Renal cortical epithelial cell (primary cell): ENCODE measurements around the gene UCN2. TPM values are rescaled to one million over a fixed set of nuclear protein-coding genes. Genes with fewer than 3 reads are reported as not detected.
A peak's percentile ranks its signal among the peaks of the same experiment; 100 is the strongest.

Experiments used
- DNase-seq: peaks from one replicate; pipeline ENCODE4 v3.0.0-alpha.2; 2011; ENCODE audit warnings: low read depth
- total RNA-seq: library from RNA; depleted of rRNA; stranded (reverse); fragments of >200 nt; gene quantifications from 2 replicates; pipeline ENCODE4 v1.2.3, GENCODE V29; 2014

Gene UCN2
- total RNA-seq, 1 donor from 2014 or later, result 11.5 TPM

DNA sequence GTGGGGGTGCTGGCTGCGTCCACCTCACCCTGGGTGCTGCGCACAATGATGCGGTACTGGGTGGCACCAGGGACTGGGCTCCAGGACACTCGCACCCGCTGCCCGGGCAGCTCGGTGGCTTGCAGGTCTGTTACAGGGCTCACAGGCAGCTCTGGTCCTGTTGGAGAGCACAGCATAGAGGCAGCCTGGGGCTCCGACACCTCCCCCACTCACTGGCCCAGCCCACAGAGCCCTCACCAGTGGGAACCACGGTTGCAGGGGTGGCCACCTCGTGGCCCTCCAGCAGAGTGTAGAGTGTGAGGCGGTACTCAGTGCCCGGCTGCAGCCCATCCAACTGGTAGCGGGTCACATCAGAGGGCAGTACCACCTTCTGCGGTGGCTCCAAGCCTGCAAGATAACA lies 27.9 kb upstream of the UCN2 start:
- no peak for DNase-seq

DNA sequence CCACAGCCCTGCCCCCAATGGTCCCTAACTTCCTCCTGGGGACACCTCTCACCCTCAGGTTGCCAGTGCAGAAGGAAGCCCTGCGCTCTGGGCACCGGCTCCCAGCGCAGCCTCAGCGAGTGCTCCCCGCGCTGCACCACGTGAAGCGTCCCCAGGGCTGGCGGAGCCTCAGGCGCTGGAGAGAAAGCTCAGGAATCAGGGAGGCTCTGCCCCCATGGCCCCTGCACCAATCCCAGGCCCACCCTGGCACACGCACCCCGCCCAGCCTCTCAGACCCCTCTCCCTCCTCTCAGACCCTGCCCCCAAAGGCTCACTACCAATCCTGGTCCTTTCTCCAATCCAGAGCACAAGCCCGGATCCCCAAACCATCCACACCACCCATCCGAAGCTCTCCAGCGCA lies 24.6 kb upstream of the UCN2 start:
- DNase-seq, result no peak

DNA sequence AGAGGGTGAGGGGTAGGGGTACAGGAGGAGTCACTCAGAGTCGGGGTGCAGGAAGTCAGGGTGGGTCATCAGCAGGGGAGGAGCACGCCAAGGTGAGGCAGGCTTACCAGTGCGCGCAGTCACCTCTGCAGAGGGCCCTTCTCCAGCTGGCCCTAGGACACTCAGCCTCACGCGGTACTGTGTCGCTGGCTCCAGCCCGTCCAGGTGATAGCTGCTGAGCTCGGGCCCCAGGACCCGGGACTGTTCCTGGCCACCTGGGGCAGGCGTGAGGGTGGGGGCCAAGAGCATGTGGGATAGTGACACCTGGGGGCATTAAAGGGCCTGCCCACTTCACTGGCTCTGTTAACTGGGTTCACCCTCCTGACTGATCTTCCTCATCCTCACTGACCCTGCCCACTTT lies 24.1 kb upstream of the UCN2 start:
- no peak for DNase-seq

DNA sequence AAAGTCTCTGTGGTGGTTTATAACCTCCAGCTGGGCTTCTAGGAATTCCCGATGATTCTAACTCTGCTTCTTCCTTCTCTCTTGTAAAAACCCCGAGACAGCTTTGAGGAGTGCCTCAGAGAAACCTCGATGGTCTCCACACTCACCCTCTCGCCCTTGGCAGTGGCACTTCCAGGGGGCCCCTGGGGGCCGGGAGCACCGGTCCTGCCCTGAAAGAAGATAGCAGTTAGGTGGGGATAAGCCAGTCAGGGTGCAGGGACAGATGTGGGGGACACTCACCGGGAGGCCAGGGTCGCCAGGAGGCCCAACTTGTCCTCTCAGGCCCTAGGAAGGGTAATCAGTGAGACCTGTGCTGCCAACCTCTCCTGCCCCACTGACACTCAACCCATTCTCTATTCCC lies 21.8 kb upstream of the UCN2 start:
- DNase-seq, result no peak

DNA sequence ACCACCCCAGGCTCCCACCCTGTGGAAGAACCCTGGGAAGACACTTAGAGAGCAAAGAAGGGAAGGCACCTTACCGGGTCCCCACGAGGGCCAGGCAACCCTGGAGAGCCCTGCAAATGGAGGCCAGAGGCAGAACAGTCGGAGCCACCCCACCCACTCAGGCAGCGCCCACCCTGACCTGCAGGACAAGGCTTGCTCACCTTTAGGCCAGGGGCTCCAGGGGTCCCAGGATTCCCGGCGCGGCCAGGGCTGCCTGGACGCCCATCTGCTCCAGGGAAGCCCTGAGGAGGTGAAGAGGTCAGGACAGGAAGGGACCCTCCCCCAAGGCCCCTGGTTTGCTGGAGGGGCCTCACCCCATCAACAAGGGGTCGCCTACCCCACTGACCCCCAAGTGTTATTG lies 21.3 kb upstream of the UCN2 start:
- DNase-seq, result no peak

DNA sequence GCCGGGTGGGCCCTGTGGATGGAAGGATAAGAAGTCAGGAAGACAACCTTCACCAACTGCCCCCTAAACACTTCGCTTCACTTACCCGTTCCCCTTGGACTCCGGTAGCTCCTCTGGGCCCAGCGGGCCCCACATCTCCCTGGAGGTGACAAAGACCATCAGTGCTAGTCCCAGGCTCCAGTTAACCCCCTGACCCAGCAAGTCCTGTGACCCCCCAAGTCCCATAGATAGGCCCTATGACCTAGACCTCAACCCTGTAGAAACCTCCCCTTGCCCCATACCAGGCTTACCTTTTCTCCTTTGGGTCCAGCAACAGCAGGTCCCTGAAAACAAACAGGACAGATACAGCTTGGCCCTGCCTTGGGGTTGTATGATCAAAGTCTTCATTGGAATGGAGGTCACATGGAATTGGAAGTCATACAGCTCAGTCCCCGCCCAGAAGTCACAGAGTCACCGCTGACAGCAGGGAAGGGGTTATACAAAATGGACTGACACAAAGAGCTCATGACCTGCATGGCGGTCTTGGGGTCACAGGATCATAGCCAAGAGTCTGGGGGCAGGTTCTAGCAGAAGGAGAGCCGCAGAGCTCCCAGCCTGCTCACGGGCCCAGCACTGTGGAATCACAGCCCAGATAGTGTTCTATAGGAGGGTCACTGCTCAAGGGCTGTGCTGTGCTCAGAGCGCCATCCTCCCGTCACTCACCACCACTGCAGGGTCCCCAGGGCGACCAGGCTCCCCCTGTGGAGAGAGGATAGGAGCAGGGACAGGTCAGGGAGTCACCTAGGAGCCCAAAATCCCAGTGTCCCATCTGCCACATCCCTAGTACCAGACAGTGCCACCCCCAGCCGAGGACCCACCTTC lies 18.3 kb upstream of the UCN2 start:
- no peak for DNase-seq

DNA sequence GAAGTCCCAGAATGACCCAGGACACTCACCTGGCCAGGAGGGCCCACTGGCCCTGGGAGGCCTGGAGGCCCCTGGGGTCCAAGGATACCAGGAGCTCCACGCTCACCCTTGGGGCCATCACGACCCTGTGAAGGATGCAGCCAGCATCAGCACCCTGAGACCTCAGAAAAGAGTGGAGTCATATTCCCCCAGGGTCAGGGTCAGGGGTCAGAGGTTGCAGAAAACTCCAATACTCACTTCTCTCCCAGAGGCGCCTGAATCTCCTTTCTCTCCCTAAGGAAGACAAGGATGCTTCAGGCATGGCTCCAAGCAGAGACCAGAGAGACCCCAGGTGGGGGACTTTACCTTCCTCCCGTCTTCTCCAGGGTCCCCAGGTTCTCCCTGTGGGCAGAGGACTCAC lies 13.1 kb upstream of the UCN2 start:
- DNase-seq, result no peak

DNA sequence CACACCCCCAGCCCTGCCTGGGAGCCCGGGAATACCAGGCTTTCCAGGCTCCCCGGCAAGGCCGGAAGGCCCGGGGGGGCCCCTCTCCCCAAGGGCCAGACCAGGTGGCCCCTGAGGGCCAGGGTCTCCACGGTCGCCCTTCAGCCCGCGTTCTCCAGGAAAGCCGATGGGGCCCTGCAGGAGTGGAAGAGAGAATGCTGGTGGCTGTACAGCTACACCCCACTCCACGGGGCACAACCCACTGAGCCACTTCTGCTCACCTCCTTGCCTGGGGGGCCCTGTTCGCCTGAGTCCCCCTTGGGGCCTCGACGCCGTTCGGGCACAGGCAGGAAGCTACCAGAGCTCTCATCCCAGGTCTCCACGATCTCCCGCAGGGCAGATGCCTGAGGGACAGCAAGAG lies 11.8 kb upstream of the UCN2 start:
- DNase-seq, result no peak

DNA sequence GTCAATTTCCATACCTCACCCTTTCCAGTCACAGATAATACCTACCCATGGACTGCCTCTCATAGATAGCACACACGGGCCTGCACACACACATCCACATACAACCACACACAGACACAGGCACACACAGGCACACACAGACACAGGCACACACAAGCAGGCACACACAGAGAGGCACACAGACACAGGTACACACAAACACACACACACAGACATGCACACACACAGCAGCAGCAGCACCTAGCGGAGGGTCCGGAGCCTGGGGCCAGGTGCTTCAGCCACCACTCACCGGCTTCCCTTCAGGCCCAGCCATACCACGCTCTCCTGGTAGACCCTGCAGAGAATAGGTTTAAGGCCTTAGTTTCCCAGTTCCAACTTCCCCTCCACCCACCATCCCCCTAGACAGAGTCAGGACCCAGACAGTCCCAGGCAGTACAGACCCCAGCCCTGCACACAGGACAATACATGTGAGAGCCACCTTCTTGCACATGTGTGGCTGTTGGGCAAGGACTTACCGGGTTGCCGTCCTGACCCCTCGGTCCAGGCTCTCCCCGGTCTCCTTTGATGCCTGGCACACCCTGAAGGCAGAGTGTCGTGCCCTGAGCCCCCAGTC lies 10.5 kb upstream of the UCN2 start:
- no peak for DNase-seq

DNA sequence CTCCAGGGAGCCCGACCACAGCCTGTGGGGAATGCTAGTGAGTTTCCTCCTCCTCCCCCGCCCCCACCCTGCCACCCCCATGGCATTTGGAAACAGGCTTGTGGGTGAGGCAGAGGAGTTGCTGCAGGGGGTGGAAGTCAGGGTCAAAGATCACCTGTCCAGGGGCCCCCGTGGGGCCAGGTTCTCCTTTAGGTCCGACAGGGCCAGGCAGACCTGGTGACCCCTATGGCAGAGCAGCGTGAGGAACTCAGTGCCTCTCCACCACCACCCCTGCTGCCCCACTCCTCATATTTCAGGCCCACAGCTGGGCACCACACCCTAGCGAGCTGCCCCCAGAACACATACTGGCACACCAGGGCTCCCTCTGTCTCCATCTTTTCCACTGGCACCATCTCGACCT lies 8.9 kb upstream of the UCN2 start:
- no peak for DNase-seq

DNA sequence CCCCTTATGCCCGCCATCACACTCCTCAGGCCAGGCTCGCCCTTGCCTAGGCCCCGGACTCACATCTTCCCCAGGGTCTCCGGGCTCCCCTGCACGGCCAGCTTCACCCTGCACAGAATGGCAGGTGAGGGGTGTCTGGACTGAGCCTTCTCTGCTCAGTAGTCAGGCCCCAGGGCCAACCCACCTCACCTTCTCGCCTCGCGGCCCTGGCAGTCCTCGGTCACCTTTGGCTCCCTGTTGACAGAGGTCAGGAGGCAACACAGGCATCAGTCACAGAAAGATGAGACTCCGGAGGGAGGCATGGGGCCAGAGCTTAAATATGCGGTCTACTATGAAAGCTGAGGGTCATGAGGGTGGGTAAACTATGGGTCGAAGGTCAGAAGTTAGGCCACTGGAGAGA lies 8.4 kb upstream of the UCN2 start:
- no peak for DNase-seq

DNA sequence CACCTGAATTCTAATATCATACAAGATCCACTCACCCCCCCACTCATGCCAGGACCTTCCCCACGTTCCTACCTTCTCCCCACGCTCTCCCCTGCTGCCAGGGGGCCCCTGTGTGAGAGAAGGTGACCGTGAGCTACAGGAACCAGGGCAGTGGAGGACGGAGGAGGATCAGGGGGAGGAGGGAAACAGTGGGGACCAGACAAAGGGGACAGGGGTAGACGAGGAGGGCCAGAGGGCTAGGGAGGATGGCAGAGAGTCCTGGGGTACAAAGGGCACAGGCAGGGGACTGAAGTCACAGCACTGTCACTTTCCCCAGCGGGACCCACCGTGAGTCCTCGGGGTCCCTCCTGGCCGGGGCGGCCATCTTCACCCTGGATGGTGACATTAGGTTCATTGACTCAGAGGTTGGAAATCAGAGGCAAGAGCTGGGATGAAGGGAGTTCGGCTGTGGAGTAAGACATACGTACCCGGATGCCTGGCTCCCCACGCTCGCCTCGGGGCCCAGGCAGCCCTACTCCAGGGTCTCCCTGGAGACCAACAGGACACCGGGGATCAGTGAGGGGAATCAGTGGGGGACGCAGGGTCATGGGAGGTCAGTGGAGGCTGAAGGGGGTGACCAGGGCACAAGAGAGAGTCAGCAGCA lies 6.3 kb upstream of the UCN2 start:
- no peak for DNase-seq

DNA sequence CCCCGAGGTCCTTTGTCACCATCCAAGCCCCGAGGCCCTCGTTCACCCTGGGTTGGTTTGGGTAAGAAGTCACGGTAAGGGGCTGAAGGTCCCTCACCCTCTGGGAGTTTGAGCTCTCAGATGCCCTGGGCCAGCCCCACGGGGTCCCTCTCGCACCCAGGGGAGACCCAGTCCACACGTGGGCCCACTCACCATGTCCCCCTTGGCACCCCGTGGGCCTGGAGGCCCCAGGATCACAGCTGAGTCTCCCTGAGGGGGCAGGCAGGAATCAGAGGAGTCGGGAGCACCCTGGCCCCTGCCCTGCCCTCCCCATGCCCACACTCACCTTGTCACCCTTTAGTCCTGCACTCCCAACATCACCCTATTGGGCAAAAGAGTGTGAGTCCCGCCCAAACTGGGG lies 5.8 kb upstream of the UCN2 start:
- no peak for DNase-seq

DNA sequence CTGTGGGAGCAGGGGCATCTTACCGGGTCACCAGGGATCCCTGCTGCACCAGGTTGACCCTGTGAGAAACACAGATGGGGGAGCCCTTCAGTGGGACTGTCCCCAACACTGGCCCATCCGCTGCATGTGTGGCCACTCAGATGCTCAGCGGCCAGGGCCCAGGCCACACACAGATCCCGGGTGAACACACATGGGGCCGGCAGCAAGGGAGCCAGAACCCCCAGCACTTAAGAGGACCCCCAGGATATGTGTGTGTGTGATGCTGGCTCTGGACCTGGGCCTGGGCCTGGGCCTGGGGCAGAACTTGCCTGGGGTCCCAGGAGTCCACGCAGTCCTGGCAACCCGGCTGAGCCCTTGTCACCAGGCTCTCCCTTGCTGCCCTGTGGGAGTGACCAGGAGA lies 4.9 kb upstream of the UCN2 start:
- no peak for DNase-seq

DNA sequence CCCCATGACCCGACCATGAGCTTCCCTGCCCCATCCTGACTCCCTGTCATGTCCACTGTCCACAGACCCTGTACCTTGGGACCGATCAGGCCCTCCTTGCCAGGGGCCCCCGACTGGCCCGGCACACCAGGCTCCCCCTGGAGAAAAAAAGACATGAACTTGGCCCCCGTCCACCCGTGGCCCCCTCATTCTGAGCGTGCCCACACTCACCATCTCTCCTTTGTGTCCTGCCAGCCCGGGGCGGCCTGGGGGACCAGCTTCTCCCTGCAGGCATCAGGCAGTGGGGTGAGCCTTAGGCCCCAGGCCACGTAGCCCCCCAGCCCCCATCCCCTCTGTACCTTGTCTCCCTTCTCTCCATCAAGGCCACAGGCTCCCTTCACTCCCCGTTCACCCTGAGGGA lies 3.9 kb upstream of the UCN2 start:
- DNase-seq, result no peak

DNA sequence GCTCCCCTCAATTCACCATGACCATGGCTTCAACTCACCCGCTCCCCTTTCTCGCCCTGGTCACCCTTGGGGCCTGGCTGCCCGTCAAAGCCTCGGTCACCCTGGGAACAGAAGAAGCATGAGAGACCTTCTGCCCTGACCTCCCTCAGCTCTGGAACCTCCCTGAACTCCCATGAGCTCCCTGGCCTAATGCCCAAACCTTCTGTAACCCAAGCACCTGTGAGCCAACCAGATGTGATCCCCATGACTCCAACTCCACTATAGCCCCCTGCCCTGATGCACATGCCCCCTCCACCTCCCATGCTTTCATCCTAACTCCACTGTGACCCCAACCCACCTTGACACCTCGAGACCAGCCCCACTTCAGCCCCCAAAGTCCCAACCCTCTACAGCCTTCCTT lies 3.5 kb upstream of the UCN2 start:
- DNase-seq, result no peak

DNA sequence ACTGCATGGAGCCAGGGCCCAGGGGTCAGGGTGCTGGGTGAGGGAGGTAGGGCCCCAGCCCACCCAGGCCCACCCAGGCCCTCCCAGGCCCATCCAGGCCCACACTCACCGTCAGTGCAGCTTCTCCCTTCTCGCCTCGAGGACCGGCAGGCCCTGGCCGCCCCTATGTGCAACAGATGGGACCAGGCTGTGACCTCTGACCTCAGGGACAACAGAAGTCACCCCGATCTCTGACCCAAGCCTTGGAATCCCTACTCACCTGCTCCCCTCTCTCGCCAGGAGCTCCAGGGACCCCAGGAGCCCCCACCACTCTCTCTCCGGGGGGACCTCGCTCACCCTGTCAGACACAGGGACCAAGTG lies 2.8 kb upstream of the UCN2 start:
- DNase-seq, result no peak

DNA sequence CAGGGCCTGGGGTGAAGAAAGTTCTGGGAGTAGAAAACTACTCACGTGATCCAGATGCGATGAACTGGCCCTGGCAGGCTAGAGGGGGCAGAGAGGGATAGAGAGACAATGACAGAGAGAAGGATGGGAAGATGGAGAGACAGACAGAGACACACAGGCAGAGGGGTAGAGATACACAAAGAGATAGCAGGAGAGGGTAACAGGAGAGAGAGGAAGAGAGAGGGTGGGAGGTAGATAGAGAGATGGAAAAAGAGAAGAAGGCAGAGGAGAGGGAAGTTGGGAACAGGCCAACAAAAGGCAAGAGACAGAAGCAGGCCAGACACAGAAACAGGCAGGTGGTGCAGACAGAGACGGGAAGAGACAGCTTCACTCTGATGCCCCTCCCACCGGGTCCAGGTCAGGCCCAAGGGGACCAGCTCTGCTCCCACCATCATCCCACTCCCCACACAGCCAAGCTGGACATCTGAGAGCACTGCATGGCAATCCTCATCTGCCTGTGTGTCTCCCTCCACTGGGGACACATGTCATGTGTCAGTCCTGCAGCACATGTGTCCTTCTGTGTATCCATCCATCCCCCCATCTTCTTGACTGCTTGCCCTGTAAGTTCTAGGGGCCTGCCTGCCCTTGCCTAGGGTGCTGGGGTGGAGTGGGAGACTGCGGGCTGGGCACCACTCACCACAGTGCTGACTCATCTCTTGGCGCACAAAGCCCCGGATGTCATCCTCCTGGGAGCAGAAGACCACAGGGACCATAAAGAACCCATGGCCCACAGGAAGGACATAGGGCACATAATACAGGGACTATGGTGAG lies 2.2 kb upstream of the UCN2 start:
- DNase-seq, result peak; percentile 61

DNA sequence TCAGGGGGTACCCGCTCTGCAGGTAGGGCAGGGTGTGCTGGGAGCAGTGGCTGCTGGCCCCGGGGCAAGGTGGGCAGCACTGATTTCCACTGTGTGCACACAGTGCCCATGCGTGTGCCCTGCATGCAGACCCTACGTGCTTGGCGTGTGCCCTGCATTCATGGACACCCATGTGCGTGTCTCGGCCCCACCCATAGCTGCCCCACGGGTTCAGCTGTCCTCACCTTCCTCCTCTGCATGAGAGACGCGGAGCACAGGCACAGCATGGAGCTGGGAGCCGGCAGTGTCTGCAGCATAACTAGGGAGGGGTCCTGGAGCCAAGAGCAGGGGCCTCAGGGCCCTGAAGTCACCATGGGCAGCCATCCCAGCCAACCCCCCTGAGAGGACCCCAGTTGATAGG lies 1.6 kb upstream of the UCN2 start:
- no peak for DNase-seq

DNA sequence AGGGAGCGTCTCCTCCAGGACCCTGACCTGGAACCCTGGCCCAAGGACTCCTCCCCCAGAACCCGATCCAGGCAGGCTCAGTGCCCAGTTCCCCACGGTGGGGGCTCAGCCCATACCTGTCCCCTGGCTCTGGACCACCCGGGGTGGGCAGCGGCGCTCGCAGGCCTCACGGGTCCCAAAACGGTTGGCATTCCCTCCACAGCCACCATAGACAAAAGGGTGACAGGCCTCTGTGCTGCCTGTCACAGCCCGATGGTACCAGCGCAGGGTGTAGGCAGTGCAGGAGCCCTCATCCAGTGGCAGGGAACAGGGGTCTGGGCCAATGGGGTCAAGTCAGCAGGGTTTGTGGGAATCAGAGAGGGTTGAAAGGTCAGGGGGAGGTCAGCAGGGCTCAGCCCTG lies 1.1 kb upstream of the UCN2 start:
- DNase-seq, result no peak

DNA sequence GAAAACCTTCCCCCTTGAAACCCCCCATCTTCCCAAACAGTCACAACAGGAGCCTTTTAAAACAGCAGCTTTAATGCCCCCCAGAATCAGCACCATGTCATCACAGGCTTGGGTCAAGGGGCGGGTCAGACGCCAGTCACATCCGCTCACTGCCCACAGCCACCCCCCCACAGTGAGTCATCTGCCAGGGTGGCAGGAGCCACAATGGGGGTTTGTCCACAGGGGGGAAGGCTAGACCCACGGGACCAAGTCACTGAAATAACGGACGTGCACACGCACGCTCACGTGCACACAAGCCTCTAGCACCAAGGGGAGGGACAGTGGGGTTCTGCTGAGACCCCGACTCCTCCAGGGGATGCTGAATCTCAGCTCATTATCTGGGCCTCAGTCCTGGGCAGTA lies 441 bp upstream of the UCN2 start:
- peak; percentile 67 for DNase-seq

DNA sequence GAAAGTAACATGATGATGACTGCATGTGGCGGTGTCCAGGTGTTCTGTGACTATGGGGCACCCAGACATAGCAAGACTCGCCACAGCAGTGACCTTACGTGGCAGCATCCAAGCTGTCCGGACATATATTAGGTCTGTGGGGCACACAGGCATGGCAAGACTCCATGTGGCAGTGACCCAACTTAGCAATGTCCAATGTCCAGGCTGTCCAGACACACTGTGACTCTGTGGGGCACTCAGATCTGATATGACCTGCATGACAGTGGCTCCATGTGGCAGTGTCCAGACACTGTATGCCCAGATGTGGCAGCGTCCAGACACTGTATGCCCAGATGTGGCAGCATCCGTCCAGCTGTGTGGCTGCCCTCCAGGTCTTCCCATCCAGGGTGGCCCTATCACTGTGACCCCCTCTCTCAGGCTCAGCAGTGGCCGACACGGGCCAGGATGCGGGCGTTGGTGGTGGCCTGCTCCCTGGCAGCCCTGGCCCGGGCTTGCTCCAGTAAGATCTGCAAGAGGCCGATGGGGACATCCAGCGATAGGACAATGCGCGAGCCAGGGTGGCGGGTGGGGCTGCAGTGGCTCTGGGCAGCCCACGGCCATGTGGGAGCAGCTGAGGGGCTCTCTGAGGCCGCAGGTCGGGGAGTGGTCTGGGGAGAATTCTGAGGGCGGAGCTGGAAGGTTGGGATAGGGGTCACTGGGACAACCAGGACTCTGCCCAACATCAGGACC lies 1.1 kb downstream of the UCN2 start:
- DNase-seq, result no peak
